ENCODE results near the gene RFX5. TPM values are rescaled to one million over a fixed set of nuclear protein-coding genes. Genes with fewer than 3 reads are reported as not detected.

The RFX5 gene
- total RNA-seq, 4 donors from 2014 or later: 17.7 to 61.0 (median 35.4) TPM

DNA sequence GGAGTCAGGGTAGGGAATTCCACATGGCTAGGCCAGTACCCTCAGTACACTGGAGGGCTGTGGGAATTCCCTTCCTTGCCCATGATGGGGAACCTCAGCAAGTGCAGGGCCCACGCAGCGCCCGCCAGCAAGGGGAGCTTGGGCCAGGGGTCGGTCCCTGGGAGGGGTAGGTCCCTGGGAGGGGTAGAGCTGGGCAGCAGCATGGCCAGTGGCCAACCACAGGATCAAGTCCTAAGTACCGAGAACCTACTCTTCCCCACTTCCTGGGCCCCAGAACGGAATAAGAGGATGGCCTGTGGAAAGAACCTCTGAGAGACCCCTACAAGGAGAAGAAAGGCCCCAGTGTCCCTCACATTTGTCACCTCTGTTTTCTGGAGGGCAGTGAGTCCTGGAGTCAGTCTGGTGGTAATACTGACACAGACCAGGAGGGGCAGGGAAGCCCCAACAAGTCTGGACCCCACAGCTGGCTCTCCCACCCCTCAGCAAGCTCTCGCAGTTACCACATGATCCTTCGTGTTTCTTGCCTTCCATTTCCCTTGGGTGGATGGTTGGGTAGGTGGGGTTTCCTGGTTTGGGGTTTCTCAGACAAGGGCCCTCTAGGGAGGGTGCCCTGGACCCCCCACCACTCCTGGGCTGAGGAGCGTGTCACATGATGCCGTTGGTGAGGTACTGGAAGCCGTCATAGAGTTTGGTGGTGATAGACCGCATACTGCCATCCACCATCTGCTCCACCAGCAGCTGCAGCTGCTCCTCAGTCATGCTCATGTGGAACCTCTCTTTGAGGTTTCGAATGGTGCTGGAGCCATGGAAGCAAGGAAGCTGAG is 54.6 kb downstream of the RFX5 start:
- DNase-seq: no peak
- Histone ChIP-seq H3K4me1 (no peaks in the 10 kb centered on the region), H3K36me3 (peaks cover 0 to 72% (median 25%) of the 10 kb centered on the region in 4 donors), H3K27ac (no peak overlapping the region), H3K9me3 (no peaks in the 10 kb centered on the region), H3K27me3 (no peaks in the 10 kb centered on the region), H3K4me3 (no peak overlapping the region)
- in situ Hi-C loops (cut with MboI; ENCODE audit: low pct_ligation_motif_present in 1 of 4, low pct_unique_long_range_greater_than_20kb in 1 of 4, low sequenced_read_pairs in 3 of 4): no loop called here
- no peak for TF ChIP-seq EP300 (IDR thresholded peaks at IDR 0.05; ENCODE audit: low read depth)
- peak in 1 of 3 donors; percentile 9 for TF ChIP-seq POLR2AphosphoS5 (IDR thresholded peaks at IDR 0.05)
- TF ChIP-seq POLR2A (IDR thresholded peaks at IDR 0.05): no peak
- TF ChIP-seq, protein P1, sequence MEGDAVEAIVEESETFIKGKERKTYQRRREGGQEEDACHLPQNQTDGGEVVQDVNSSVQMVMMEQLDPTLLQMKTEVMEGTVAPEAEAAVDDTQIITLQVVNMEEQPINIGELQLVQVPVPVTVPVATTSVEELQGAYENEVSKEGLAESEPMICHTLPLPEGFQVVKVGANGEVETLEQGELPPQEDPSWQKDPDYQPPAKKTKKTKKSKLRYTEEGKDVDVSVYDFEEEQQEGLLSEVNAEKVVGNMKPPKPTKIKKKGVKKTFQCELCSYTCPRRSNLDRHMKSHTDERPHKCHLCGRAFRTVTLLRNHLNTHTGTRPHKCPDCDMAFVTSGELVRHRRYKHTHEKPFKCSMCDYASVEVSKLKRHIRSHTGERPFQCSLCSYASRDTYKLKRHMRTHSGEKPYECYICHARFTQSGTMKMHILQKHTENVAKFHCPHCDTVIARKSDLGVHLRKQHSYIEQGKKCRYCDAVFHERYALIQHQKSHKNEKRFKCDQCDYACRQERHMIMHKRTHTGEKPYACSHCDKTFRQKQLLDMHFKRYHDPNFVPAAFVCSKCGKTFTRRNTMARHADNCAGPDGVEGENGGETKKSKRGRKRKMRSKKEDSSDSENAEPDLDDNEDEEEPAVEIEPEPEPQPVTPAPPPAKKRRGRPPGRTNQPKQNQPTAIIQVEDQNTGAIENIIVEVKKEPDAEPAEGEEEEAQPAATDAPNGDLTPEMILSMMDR (IDR thresholded peaks at IDR 0.05): peak in 1 of 5 experiments; percentile 10
- 79 to 80% methylated on average over 4 to 13 of the region's 13 CpGs for WGBS, 2 donors (ENCODE audit: low coverage in 1 of 2)
- intact Hi-C loops (cut with DNase I; ENCODE audit: low total_unique reads): no loop called here

DNA sequence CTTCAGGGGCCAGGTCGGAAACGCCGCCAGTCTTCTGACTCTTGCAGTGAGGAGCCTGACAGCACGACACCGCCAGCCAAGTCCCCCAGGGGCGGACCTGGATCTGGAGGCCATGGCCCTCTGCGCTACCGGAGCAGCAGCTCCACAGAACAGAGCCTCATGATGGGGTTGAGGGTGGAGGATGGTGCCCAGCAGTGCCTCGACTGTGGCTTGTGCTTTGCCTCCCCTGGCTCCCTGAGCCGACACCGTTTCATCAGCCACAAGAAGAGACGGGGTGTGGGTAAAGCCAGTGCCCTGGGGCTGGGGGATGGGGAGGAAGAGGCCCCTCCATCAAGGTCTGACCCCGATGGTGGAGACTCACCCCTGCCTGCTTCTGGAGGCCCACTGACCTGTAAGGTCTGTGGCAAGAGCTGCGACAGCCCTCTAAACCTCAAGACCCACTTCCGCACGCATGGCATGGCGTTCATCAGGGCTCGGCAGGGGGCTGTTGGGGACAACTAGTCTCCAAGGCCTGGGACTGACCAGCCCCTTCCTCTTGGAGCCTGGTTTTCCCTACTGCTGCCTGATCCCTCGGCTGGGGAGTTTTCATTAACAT is 56.2 kb downstream of the RFX5 start:
- Histone ChIP-seq H3K27ac (no peak overlapping the region), H3K4me3 (no peak overlapping the region), H3K9me3 (no peaks in the 10 kb centered on the region), H3K27me3 (no peaks in the 10 kb centered on the region), H3K36me3 (peaks cover 0 to 68% (median 25%) of the 10 kb centered on the region in 4 donors), H3K4me1 (no peaks in the 10 kb centered on the region)
- intact Hi-C loops (cut with DNase I; ENCODE audit: low total_unique reads) (no loop called here), in situ Hi-C loops (cut with MboI; ENCODE audit: low pct_ligation_motif_present in 1 of 4, low pct_unique_long_range_greater_than_20kb in 1 of 4, low sequenced_read_pairs in 3 of 4) (no loop called here)
- TF ChIP-seq POLR2AphosphoS5 (IDR thresholded peaks at IDR 0.05) (no peak), POLR2A (IDR thresholded peaks at IDR 0.05) (no peak), EP300 (IDR thresholded peaks at IDR 0.05; ENCODE audit: low read depth) (no peak)
- TF ChIP-seq, protein P1 (IDR thresholded peaks at IDR 0.05): no peak
- no peak for DNase-seq
- 35 to 87% methylated on average over 2 to 10 of the region's 19 CpGs for WGBS, 2 donors (ENCODE audit: low coverage in 1 of 2)

Small RNAs within 50 kb of the gene (small RNA-seq; reads per million reads assigned to genes)
- 0 reads per million in 4 donors for gene RN7SL444P

Other genes starting within 250 kb of the RFX5 start
- gene SEMA6C, start 200.6 kb downstream of the RFX5 start, total RNA-seq: 10 to 100 TPM in 1 of 4 donors, 1 to 10 TPM in 3; 1.8 to 16.3 (median 2.9) TPM
- 1 to 10 TPM; 2.0 to 5.2 (median 4.2) TPM for gene TNFAIP8L2, start 190.6 kb downstream of the RFX5 start, total RNA-seq
- 10 to 100 TPM in 1 of 4 donors, 1 to 10 TPM in 3; 1.4 to 15.7 (median 7.3) TPM for gene LYSMD1, start 181.3 kb downstream of the RFX5 start, total RNA-seq
- 10 to 100 TPM in 3 of 4 donors, 1 to 10 TPM in 1; 9.0 to 35.4 (median 25.1) TPM for gene SCNM1, start 181.1 kb downstream of the RFX5 start, total RNA-seq
- not detected for gene TMOD4, start 171.3 kb downstream of the RFX5 start, total RNA-seq
- gene VPS72, start 157.1 kb downstream of the RFX5 start, total RNA-seq: 10 to 100 TPM in 3 of 4 donors, 1 to 10 TPM in 1; 4.9 to 26.6 (median 20.1) TPM
- gene PIP5K1A, start 148.7 kb downstream of the RFX5 start, total RNA-seq: 10 to 100 TPM; 46.7 to 78.2 (median 59.4) TPM
- 100 to 1,000 TPM in 1 of 4 donors, 10 to 100 TPM in 3; 41.9 to 111 (median 79.5) TPM for gene PSMD4, start 92.5 kb downstream of the RFX5 start, total RNA-seq
- gene ZNF687, start 65.0 kb downstream of the RFX5 start, total RNA-seq: 10 to 100 TPM; 24.5 to 41.9 (median 31.5) TPM
- gene PI4KB, start 19.8 kb downstream of the RFX5 start, total RNA-seq: 10 to 100 TPM; 68.0 to 95.9 (median 79.8) TPM
- 1,000 to 10,000 TPM; 1,079 to 3,856 (median 3,214) TPM for gene SELENBP1, start 25.5 kb upstream of the RFX5 start, total RNA-seq
- gene PSMB4, start 52.3 kb upstream of the RFX5 start, total RNA-seq: 100 to 1,000 TPM in 3 of 4 donors, 10 to 100 TPM in 1; 84.4 to 188 (median 140) TPM
- 10 to 100 TPM; 44.1 to 90.9 (median 72.7) TPM for gene POGZ, start 112.2 kb upstream of the RFX5 start, total RNA-seq
- 100 to 1,000 TPM; 123 to 351 (median 172) TPM for gene CGN, start 164.1 kb upstream of the RFX5 start, total RNA-seq
- 10 to 100 TPM; 22.8 to 65.5 (median 30.8) TPM for gene TUFT1, start 193.1 kb upstream of the RFX5 start, total RNA-seq